IPS-18c (cell line): ENCODE results near the gene CFB.

Experiments used
- H3K4me3 ChIP-seq: 2 replicates; pipeline ENCODE4 v1.7.0; 2013; ENCODE audit warnings: low read depth, mild to moderate bottlenecking, low read length, moderate library complexity; ENCODE audit not compliant: insufficient read depth
- H3K9me3 ChIP-seq: one replicate; pipeline ENCODE4 v1.6.1; 2013; ENCODE audit warnings: mild to moderate bottlenecking, low read length, moderate library complexity; ENCODE audit not compliant: control insufficient read depth, insufficient read depth

CFB gene

GRCh38 chr6:31935823-31936222 lies 10.1 kb upstream of the CFB start:
- no peak overlapping the region for H3K4me3 ChIP-seq
- H3K9me3 ChIP-seq: no peaks in the 10 kb centered on the region

- no peak overlapping the region for H3K4me3 ChIP-seq
- H3K9me3 ChIP-seq: no peaks in the 10 kb centered on the region
Measured at GRCh38 chr6:31940256-31940664, 5.6 kb upstream of the CFB start.

GRCh38 chr6:31943742-31944141 lies 2.2 kb upstream of the CFB start:
- no peak overlapping the region for H3K4me3 ChIP-seq

GRCh38 chr6:31945154-31945506 lies 765 bp upstream of the CFB start:
- Histone ChIP-seq H3K9me3 (no peaks in the 10 kb centered on the region), H3K4me3 (no peak overlapping the region)

More at GRCh38 chr6:31943742-31944141, 2.2 kb upstream of the CFB start:
- no peaks in the 10 kb centered on the region for H3K9me3 ChIP-seq

- no peak overlapping the region for H3K4me3 ChIP-seq
Measured at GRCh38 chr6:31946370-31946885, 533 bp downstream of the CFB start.

GRCh38 chr6:31947070-31947675 lies 1.3 kb downstream of the CFB start:
- H3K9me3 ChIP-seq: no peaks in the 10 kb centered on the region
- H3K4me3 ChIP-seq: no peak overlapping the region

More at GRCh38 chr6:31946370-31946885, 533 bp downstream of the CFB start:
- no peaks in the 10 kb centered on the region for H3K9me3 ChIP-seq

- Histone ChIP-seq H3K9me3 (no peaks in the 10 kb centered on the region), H3K4me3 (no peak overlapping the region)
Measured at GRCh38 chr6:31947864-31948263, 2.0 kb downstream of the CFB start.

GRCh38 chr6:31948306-31948705 lies 2.4 kb downstream of the CFB start:
- H3K9me3 ChIP-seq: no peaks in the 10 kb centered on the region
- H3K4me3 ChIP-seq: no peak overlapping the region

- Histone ChIP-seq H3K9me3 (no peaks in the 10 kb centered on the region), H3K4me3 (no peak overlapping the region)
Measured at GRCh38 chr6:31948753-31949413, 3.0 kb downstream of the CFB start.

GRCh38 chr6:31949926-31950548 lies 4.1 kb downstream of the CFB start:
- Histone ChIP-seq H3K4me3 (no peak overlapping the region), H3K9me3 (no peaks in the 10 kb centered on the region)

GRCh38 chr6:31952140-31952805 lies 6.4 kb downstream of the CFB start:
- Histone ChIP-seq H3K4me3 (no peak overlapping the region), H3K9me3 (no peaks in the 10 kb centered on the region)

GRCh38 chr6:31952890-31953289 lies 7.0 kb downstream of the CFB start:
- no peaks in the 10 kb centered on the region for H3K9me3 ChIP-seq
- H3K4me3 ChIP-seq: no peak overlapping the region

GRCh38 chr6:31954511-31954910 lies 8.6 kb downstream of the CFB start:
- no peaks in the 10 kb centered on the region for H3K9me3 ChIP-seq
- H3K4me3 ChIP-seq: no peak overlapping the region

GRCh38 chr6:31956796-31957195 lies 10.9 kb downstream of the CFB start:
- H3K9me3 ChIP-seq: no peaks in the 10 kb centered on the region
- H3K4me3 ChIP-seq: no peak overlapping the region

GRCh38 chr6:31958412-31958740 lies 12.5 kb downstream of the CFB start:
- peak overlapping the region; percentile 86 for H3K4me3 ChIP-seq
- no peaks in the 10 kb centered on the region for H3K9me3 ChIP-seq

- H3K4me3 ChIP-seq: peak within 1 kb of the TSS; percentile 86
- no peaks in the 10 kb centered on the region for H3K9me3 ChIP-seq
Measured at GRCh38 chr6:31958741-31959739, 13.1 kb downstream of the CFB start, which contains the start of the genes NELFE and SKIC2. Gene NELFE, minus strand, starts transcription at chr6:31958971. Its CDS starts 525 bp downstream, at chr6:31958446. Gene SKIC2, plus strand, starts transcription at chr6:31959175. Its CDS starts 18 bp downstream, at chr6:31959193.

- no peak overlapping the region for H3K4me3 ChIP-seq
- no peaks in the 10 kb centered on the region for H3K9me3 ChIP-seq
Measured at GRCh38 chr6:31961616-31962015, 15.7 kb downstream of the CFB start.
